Measurements from ENCODE around the gene PPP1R8. TPM values are rescaled to one million over a fixed set of nuclear protein-coding genes. Genes with fewer than 3 reads are reported as not detected.

PPP1R8 gene
- total and polyA plus RNA-seq, 2 experiments from 2014 or later: 9.3 to 42.8 TPM

DNA sequence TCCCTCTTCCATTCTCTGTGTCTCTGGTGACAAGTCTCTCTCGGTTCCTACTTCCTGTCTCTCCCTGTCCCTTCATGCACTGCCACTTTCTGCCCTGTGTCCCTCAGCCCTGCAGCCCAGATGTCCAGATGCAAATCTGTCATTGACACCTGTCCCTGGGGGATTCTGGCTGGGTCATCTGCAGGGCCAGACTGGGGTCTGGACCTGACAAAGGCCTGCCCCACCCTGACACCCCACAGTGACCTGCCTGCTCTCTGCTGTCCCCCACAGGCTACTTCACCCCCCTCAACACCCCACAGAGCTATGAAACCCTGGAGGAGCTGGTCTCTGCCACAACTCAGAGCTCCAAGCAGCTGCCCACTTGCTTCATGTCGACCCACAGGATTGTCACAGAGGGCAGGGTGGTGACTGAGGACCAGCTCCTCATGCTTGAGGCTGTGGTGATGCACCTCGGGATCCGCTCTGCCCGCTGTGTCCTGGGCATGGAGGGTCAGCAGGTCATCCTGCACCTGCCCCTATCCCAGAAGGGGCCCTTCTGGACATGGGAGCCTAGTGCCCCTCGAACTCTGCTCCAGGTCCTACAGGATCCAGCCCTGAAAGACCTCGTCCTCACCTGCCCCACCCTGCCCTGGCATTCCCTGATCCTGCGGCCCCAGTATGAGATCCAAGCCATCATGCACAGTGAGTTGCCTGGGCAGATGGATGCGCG lies 48.9 kb downstream of the PPP1R8 start:
- no peaks in the 10 kb centered on the region for H3K9me2 ChIP-seq (replicated peaks; ENCODE audit: insufficient read depth)
- no peaks in the 10 kb centered on the region for H3K9me3 ChIP-seq (ENCODE audit: low read depth)
- no peaks in the 10 kb centered on the region for H3K4me1 ChIP-seq (ENCODE audit: insufficient read depth)
- DNase-seq (ENCODE audit: low spot score): no peak
- H3K79me2 ChIP-seq: no peaks in the 10 kb centered on the region
- H3K27me3 ChIP-seq: no peaks in the 10 kb centered on the region
- no peaks in the 10 kb centered on the region for H3K36me3 ChIP-seq (replicated peaks; ENCODE audit: insufficient read depth, low read depth)
- no peak overlapping the region for H3K4me2 ChIP-seq
- WGBS (ENCODE audit: low lambda C conversion rate, missing lambda C conversion rate): 93% methylated on average over 10 of the region's 10 CpGs
- no peaks in the 10 kb centered on the region for H4K20me1 ChIP-seq (ENCODE audit: insufficient read depth, poor library complexity, severe bottlenecking)
- H3K27ac ChIP-seq: no peak overlapping the region
- H2AFZ ChIP-seq: no peak overlapping the region
- H3K4me3 ChIP-seq: no peak overlapping the region
- no peak for TF ChIP-seq EZH2 (IDR thresholded peaks at IDR 0.05; ENCODE audit: borderline replicate concordance)
- TF ChIP-seq EZH2phosphoT487 (IDR thresholded peaks at IDR 0.05; ENCODE audit: low read depth, severe bottlenecking, unreplicated experiment): no peak
- TF ChIP-seq, protein P1, sequence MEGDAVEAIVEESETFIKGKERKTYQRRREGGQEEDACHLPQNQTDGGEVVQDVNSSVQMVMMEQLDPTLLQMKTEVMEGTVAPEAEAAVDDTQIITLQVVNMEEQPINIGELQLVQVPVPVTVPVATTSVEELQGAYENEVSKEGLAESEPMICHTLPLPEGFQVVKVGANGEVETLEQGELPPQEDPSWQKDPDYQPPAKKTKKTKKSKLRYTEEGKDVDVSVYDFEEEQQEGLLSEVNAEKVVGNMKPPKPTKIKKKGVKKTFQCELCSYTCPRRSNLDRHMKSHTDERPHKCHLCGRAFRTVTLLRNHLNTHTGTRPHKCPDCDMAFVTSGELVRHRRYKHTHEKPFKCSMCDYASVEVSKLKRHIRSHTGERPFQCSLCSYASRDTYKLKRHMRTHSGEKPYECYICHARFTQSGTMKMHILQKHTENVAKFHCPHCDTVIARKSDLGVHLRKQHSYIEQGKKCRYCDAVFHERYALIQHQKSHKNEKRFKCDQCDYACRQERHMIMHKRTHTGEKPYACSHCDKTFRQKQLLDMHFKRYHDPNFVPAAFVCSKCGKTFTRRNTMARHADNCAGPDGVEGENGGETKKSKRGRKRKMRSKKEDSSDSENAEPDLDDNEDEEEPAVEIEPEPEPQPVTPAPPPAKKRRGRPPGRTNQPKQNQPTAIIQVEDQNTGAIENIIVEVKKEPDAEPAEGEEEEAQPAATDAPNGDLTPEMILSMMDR (IDR thresholded peaks at IDR 0.05; ENCODE audit: poor library complexity): no peak

DNA sequence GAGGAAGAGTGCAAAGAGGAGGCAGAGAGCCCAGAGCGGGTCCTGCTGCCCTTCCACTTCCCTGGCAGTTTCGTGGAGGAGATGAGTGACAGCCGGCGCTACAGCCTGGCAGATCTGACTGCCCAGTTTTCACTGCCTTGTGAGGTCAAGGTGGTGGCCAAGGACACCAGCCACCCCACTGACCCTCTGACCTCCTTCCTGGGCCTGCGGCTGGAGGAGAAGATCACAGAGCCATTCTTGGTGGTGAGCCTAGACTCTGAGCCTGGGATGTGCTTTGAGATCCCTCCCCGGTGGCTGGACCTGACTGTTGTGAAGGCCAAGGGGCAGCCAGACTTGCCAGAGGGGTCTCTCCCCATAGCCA lies 51.9 kb downstream of the PPP1R8 start:
- WGBS (ENCODE audit: low lambda C conversion rate, missing lambda C conversion rate): 88% methylated on average over 6 of the region's 6 CpGs
- Histone ChIP-seq H3K4me3 (no peak overlapping the region), H3K27ac (no peak overlapping the region), H3K9me2 (replicated peaks; ENCODE audit: insufficient read depth) (no peaks in the 10 kb centered on the region), H3K27me3 (no peaks in the 10 kb centered on the region), H3K79me2 (no peaks in the 10 kb centered on the region), H3K36me3 (replicated peaks; ENCODE audit: insufficient read depth, low read depth) (no peaks in the 10 kb centered on the region), H3K9me3 (ENCODE audit: low read depth) (no peaks in the 10 kb centered on the region), H3K4me1 (ENCODE audit: insufficient read depth) (no peaks in the 10 kb centered on the region), H4K20me1 (ENCODE audit: insufficient read depth, poor library complexity, severe bottlenecking) (no peaks in the 10 kb centered on the region), H3K4me2 (no peak overlapping the region), H2AFZ (no peak overlapping the region)
- TF ChIP-seq, protein P1 (IDR thresholded peaks at IDR 0.05; ENCODE audit: poor library complexity): no peak
- no peak for TF ChIP-seq EZH2 (IDR thresholded peaks at IDR 0.05; ENCODE audit: borderline replicate concordance)
- TF ChIP-seq EZH2phosphoT487 (IDR thresholded peaks at IDR 0.05; ENCODE audit: low read depth, severe bottlenecking, unreplicated experiment): no peak
- no peak for DNase-seq (ENCODE audit: low spot score)

DNA sequence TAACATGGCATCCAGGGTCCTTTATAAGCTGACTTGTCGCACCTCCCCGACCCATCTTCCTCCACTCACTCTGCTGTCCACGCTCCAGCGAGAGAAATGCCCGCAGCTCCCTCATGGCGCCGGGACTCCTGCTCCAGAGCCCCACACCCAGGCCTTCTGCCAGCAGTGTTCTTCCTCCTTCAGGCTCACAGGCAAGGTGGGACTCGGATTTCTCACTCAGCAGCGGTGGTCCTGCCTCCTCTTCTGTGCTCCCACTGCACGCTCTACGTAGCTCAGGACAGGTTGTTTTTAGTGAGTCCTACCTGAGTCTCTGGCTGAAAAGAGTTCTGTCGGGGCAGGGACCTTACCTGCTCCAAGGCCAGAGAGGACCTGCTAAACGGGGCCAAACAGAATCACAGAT lies 53.0 kb downstream of the PPP1R8 start:
- TF ChIP-seq EZH2phosphoT487 (IDR thresholded peaks at IDR 0.05; ENCODE audit: low read depth, severe bottlenecking, unreplicated experiment) (no peak), EZH2 (IDR thresholded peaks at IDR 0.05; ENCODE audit: borderline replicate concordance) (no peak)
- TF ChIP-seq, protein P1 (IDR thresholded peaks at IDR 0.05; ENCODE audit: poor library complexity): no peak
- H3K4me1 ChIP-seq (ENCODE audit: insufficient read depth): no peaks in the 10 kb centered on the region
- WGBS (ENCODE audit: low lambda C conversion rate, missing lambda C conversion rate): 97% methylated on average over 12 of the region's 13 CpGs
- no peaks in the 10 kb centered on the region for H3K9me3 ChIP-seq (ENCODE audit: low read depth)
- H3K9me2 ChIP-seq (replicated peaks; ENCODE audit: insufficient read depth): no peaks in the 10 kb centered on the region
- no peaks in the 10 kb centered on the region for H3K36me3 ChIP-seq (replicated peaks; ENCODE audit: insufficient read depth, low read depth)
- H3K27ac ChIP-seq: no peak overlapping the region
- no peaks in the 10 kb centered on the region for H3K79me2 ChIP-seq
- DNase-seq (ENCODE audit: low spot score): no peak
- no peaks in the 10 kb centered on the region for H3K27me3 ChIP-seq
- no peak overlapping the region for H2AFZ ChIP-seq
- no peak overlapping the region for H3K4me3 ChIP-seq
- H4K20me1 ChIP-seq (ENCODE audit: insufficient read depth, poor library complexity, severe bottlenecking): no peaks in the 10 kb centered on the region
- H3K4me2 ChIP-seq: no peak overlapping the region

All from hepatocyte (in vitro differentiated cells).